WTC11 (cell line): ENCODE measurements around the gene CPPED1. TPM values are rescaled to one million over a fixed set of nuclear protein-coding genes. Genes with fewer than 3 reads are reported as not detected.
"Not testable (repeated sequence)": the region's sequence is repeated elsewhere in the genome, so short reads cannot be mapped to it uniquely, and the experiment has no call there.

Experiments used
- ATAC-seq: fragments of 200-7000 bp; cut with Tn5 transposase; 2 replicates; pipeline ENCODE4 v1.10.0; 2021; ENCODE audit warnings: mild to moderate bottlenecking, moderate library complexity
- CTCF ChIA-PET: fragments of 300-600 bp; sonication (Branson Sonifier 250); formaldehyde crosslinking; loops from one replicate; lab custom pipeline; 2021; ENCODE audit warnings: antibody characterized with exemption; lab: Charles Lee
- POLR2A ChIA-PET: fragments of 350-600 bp; sonication (Branson Sonifier 250); formaldehyde crosslinking; loops from one replicate; lab custom pipeline; 2021; ENCODE audit warnings: antibody characterized with exemption; lab: Charles Lee
- DNase-seq: peaks from one replicate; pipeline ENCODE4 v3.0.0; 2021; ENCODE audit warnings: low spot score
- H3K27ac Mint-ChIP-seq: 2 replicates; pipeline ENCODE4 v1.8.0; 2021; ENCODE audit warnings: mixed read lengths
- H3K27me3 Mint-ChIP-seq: 2 replicates; pipeline ENCODE4 v1.8.0; 2021; ENCODE audit warnings: low read depth, mild to moderate bottlenecking, moderate library complexity, mixed read lengths
- H3K36me3 Mint-ChIP-seq: 2 replicates; pipeline ENCODE4 v1.8.0; 2021; ENCODE audit warnings: mixed read lengths
- H3K4me1 Mint-ChIP-seq: 2 replicates; pipeline ENCODE4 v1.8.0; 2022; ENCODE audit warnings: mixed read lengths
- H3K4me3 Mint-ChIP-seq: 2 replicates; pipeline ENCODE4 v1.8.0; 2021; ENCODE audit warnings: mild to moderate bottlenecking, moderate library complexity, mixed read lengths
- H3K9me3 Mint-ChIP-seq: 2 replicates; pipeline ENCODE4 v1.8.0; 2021; ENCODE audit warnings: mixed read lengths
- FOXP1 ChIP-seq: sonication (generic); formaldehyde crosslinking; IDR thresholded peaks from 2 replicates; pipeline ENCODE4 v1.8.0; 2022; ENCODE audit warnings: missing genetic modification reagents, mild to moderate bottlenecking, moderate library complexity, borderline replicate concordance
- GABPB1 ChIP-seq: sonication (generic); formaldehyde crosslinking; IDR thresholded peaks from 2 replicates; pipeline ENCODE4 v1.8.1; 2023; ENCODE audit warnings: mild to moderate bottlenecking, missing genetic modification reagents
- JAZF1 ChIP-seq: fragments of 250-450 bp; sonication (Bioruptor Pico); IDR thresholded peaks from 2 replicates; pipeline ENCODE4 v1.9.0; 2021; ENCODE audit warnings: moderate library complexity, mild to moderate bottlenecking, inconsistent platforms
- RORB ChIP-seq: fragments of 250-450 bp; sonication (Bioruptor Pico); IDR thresholded peaks from 2 replicates; pipeline ENCODE4 v1.9.0; 2021; ENCODE audit warnings: mild to moderate bottlenecking
- ZBTB21 ChIP-seq: sonication (generic); formaldehyde crosslinking; IDR thresholded peaks from 2 replicates; pipeline ENCODE4 v1.8.1; 2023; ENCODE audit warnings: mild to moderate bottlenecking, missing genetic modification reagents, borderline replicate concordance
- ZNF219 ChIP-seq: sonication (generic); formaldehyde crosslinking; IDR thresholded peaks from 2 replicates; pipeline ENCODE4 v1.8.0; 2023; ENCODE audit warnings: missing genetic modification reagents, mild to moderate bottlenecking, borderline replicate concordance
- ZNF263 ChIP-seq: sonication (generic); formaldehyde crosslinking; IDR thresholded peaks from 2 replicates; pipeline ENCODE4 v1.8.1; 2022; ENCODE audit warnings: low read depth, mild to moderate bottlenecking, moderate library complexity, missing genetic modification reagents
- ZNF416 ChIP-seq: fragments of 250-450 bp; sonication (Bioruptor Pico); IDR thresholded peaks from 2 replicates; pipeline ENCODE4 v1.9.0; 2021; ENCODE audit warnings: mild to moderate bottlenecking, inconsistent platforms
- total RNA-seq: library from RNA; stranded (reverse); gene quantifications from 3 replicates; pipeline ENCODE4 v1.2.3, GENCODE V29; 2021
- TF ChIP-seq, protein P1 (sequence below): sonication (generic); formaldehyde crosslinking; IDR thresholded peaks from 2 replicates; pipeline ENCODE4 v1.8.1; 2023; ENCODE audit warnings: mild to moderate bottlenecking, moderate library complexity, missing genetic modification reagents
- TF ChIP-seq, protein P2 (sequence below): sonication (generic); formaldehyde crosslinking; IDR thresholded peaks from 2 replicates; pipeline ENCODE4 v1.8.0; 2023; ENCODE audit warnings: mild to moderate bottlenecking, missing genetic modification reagents
- TF ChIP-seq, protein P3 (sequence below): fragments of 250-450 bp; sonication (Bioruptor Pico); IDR thresholded peaks from 2 replicates; pipeline ENCODE4 v1.9.0; 2021; ENCODE audit warnings: mild to moderate bottlenecking, borderline replicate concordance
- TF ChIP-seq, protein P4 (sequence below): sonication (generic); formaldehyde crosslinking; conservative IDR thresholded peaks from 2 replicates; pipeline ENCODE4 v1.8.1; 2023; ENCODE audit warnings: mild to moderate bottlenecking, low read depth, missing genetic modification reagents, moderate library complexity

Gene CPPED1
- total RNA-seq, 1 experiment from 2014 or later: 8.8 TPM

DNA sequence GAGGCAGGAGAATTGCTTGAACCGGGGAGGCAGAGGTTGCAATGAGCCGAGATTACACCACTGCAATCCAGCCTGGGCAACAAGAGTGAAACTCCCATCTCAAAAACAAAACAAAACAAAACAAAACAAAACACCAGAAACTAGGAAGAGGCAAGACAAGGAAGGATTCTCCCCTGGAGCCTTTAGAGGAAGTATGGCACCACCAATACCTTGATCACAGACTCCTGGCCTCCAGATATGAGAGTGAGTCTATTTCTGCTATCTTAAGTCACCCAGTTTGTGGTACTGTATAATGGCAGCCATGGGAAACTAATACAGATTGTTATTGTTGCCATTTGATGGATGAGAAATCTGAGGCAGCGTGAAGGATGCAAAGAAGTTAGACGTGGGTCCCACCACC, 14.6 kb upstream of the CPPED1 start (continued):
- no peak for TF ChIP-seq JAZF1 (CRISPR knock-in tag)
- TF ChIP-seq ZNF219 (CRISPR knock-in tag): no peak
- TF ChIP-seq, protein P1, sequence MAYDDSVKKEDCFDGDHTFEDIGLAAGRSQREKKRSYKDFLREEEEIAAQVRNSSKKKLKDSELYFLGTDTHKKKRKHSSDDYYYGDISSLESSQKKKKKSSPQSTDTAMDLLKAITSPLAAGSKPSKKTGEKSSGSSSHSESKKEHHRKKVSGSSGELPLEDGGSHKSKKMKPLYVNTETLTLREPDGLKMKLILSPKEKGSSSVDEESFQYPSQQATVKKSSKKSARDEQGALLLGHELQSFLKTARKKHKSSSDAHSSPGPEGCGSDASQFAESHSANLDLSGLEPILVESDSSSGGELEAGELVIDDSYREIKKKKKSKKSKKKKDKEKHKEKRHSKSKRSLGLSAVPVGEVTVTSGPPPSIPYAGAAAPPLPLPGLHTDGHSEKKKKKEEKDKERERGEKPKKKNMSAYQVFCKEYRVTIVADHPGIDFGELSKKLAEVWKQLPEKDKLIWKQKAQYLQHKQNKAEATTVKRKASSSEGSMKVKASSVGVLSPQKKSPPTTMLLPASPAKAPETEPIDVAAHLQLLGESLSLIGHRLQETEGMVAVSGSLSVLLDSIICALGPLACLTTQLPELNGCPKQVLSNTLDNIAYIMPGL: no peak
- TF ChIP-seq, protein P2, sequence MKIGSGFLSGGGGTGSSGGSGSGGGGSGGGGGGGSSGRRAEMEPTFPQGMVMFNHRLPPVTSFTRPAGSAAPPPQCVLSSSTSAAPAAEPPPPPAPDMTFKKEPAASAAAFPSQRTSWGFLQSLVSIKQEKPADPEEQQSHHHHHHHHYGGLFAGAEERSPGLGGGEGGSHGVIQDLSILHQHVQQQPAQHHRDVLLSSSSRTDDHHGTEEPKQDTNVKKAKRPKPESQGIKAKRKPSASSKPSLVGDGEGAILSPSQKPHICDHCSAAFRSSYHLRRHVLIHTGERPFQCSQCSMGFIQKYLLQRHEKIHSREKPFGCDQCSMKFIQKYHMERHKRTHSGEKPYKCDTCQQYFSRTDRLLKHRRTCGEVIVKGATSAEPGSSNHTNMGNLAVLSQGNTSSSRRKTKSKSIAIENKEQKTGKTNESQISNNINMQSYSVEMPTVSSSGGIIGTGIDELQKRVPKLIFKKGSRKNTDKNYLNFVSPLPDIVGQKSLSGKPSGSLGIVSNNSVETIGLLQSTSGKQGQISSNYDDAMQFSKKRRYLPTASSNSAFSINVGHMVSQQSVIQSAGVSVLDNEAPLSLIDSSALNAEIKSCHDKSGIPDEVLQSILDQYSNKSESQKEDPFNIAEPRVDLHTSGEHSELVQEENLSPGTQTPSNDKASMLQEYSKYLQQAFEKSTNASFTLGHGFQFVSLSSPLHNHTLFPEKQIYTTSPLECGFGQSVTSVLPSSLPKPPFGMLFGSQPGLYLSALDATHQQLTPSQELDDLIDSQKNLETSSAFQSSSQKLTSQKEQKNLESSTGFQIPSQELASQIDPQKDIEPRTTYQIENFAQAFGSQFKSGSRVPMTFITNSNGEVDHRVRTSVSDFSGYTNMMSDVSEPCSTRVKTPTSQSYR: no peak
- TF ChIP-seq, protein P3, sequence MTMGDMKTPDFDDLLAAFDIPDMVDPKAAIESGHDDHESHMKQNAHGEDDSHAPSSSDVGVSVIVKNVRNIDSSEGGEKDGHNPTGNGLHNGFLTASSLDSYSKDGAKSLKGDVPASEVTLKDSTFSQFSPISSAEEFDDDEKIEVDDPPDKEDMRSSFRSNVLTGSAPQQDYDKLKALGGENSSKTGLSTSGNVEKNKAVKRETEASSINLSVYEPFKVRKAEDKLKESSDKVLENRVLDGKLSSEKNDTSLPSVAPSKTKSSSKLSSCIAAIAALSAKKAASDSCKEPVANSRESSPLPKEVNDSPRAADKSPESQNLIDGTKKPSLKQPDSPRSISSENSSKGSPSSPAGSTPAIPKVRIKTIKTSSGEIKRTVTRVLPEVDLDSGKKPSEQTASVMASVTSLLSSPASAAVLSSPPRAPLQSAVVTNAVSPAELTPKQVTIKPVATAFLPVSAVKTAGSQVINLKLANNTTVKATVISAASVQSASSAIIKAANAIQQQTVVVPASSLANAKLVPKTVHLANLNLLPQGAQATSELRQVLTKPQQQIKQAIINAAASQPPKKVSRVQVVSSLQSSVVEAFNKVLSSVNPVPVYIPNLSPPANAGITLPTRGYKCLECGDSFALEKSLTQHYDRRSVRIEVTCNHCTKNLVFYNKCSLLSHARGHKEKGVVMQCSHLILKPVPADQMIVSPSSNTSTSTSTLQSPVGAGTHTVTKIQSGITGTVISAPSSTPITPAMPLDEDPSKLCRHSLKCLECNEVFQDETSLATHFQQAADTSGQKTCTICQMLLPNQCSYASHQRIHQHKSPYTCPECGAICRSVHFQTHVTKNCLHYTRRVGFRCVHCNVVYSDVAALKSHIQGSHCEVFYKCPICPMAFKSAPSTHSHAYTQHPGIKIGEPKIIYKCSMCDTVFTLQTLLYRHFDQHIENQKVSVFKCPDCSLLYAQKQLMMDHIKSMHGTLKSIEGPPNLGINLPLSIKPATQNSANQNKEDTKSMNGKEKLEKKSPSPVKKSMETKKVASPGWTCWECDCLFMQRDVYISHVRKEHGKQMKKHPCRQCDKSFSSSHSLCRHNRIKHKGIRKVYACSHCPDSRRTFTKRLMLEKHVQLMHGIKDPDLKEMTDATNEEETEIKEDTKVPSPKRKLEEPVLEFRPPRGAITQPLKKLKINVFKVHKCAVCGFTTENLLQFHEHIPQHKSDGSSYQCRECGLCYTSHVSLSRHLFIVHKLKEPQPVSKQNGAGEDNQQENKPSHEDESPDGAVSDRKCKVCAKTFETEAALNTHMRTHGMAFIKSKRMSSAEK: no peak
- TF ChIP-seq ZBTB21 (CRISPR knock-in tag): no peak
- no peak for TF ChIP-seq RORB (CRISPR knock-in tag)
- no peak for TF ChIP-seq ZNF416
- TF ChIP-seq, protein P4, sequence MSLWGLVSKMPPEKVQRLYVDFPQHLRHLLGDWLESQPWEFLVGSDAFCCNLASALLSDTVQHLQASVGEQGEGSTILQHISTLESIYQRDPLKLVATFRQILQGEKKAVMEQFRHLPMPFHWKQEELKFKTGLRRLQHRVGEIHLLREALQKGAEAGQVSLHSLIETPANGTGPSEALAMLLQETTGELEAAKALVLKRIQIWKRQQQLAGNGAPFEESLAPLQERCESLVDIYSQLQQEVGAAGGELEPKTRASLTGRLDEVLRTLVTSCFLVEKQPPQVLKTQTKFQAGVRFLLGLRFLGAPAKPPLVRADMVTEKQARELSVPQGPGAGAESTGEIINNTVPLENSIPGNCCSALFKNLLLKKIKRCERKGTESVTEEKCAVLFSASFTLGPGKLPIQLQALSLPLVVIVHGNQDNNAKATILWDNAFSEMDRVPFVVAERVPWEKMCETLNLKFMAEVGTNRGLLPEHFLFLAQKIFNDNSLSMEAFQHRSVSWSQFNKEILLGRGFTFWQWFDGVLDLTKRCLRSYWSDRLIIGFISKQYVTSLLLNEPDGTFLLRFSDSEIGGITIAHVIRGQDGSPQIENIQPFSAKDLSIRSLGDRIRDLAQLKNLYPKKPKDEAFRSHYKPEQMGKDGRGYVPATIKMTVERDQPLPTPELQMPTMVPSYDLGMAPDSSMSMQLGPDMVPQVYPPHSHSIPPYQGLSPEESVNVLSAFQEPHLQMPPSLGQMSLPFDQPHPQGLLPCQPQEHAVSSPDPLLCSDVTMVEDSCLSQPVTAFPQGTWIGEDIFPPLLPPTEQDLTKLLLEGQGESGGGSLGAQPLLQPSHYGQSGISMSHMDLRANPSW: no peak

DNA sequence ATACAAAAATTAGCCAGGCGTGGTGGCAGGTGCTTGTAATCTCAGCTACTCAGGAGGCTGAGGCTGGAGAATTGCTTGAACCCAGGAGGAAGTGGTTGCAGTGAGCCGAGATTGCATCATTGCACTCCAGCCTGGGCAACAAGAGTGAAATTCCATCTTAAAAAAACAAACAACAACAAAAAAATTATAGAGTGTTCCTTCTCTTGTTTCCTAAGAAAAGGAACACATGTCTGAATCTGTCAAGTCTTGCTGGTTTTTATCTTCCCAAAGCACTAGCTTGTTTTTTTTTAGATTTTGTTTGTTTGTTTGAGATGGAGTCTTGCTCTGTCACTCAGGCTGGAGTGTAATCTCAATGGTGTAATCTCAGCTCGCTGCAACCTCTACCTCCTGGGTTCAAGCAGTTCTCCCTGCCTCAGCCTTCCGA, 13.1 kb upstream of the CPPED1 start:
- ATAC-seq, H3K36me3 Mint-ChIP-seq, H3K9me3 Mint-ChIP-seq, H3K27ac Mint-ChIP-seq, H3K4me1 Mint-ChIP-seq, POLR2A ChIA-PET, H3K4me3 Mint-ChIP-seq, H3K27me3 Mint-ChIP-seq, DNase-seq: not testable (repeated sequence)
- CTCF ChIA-PET: interaction anchor here (0.8 to 1.1 kb wide), 4 partner anchors 32 to 363 kb away, joined by 3 read pairs; no protein-coding TSS in a partner anchor
- peak; percentile 77 for TF ChIP-seq GABPB1

DNA sequence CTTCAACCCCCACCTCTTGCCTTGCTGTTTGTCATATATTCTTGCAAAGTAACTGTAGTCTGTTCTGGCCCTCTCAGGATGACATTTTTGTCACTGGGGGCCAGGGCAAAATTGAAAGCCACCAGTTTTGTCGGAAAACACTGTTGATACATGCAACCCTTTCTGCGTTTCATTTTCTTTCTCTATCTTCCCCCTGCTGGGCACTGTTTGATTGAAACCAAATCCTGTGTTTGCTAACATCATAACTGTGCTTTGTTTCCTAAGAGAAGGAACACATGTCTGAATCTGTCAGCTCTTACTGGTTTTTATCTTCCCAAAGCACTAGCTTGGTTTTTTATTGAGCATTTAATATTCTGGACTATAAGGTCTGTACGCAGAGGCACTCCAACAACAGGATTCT, 11.7 kb upstream of the CPPED1 start:
- no peak for TF ChIP-seq ZBTB21 (CRISPR knock-in tag)
- no peak for TF ChIP-seq FOXP1 (CRISPR knock-in tag)
- TF ChIP-seq ZNF263 (CRISPR knock-in tag): no peak
- no peak overlapping the region for H3K27ac Mint-ChIP-seq
- no peaks in the 10 kb centered on the region for H3K4me1 Mint-ChIP-seq
- CTCF ChIA-PET: no interaction called here
- ATAC-seq (no peak), DNase-seq (no peak)
- peaks cover 8% of the 10 kb centered on the region; the same call in 1 of the 2 replicates for H3K9me3 Mint-ChIP-seq
- no peak overlapping the region for H3K4me3 Mint-ChIP-seq
- no peaks in the 10 kb centered on the region for H3K36me3 Mint-ChIP-seq
- H3K27me3 Mint-ChIP-seq: no peaks in the 10 kb centered on the region; the same call in 1 of the 2 replicates
- POLR2A ChIA-PET: no interaction called here
